NCI-H2227 (cell line): ENCODE data around the gene LRIT1.

ENCODE experiments used
- DNase-seq: peaks from one replicate; lab custom pipeline; 2025; ENCODE audit not compliant: unreplicated experiment; lab: John Stamatoyannopoulos, UW

LRIT1 gene

GRCh38 chr10:84254552-84255478 lies 13.5 kb upstream of the LRIT1 start:
- no peak for DNase-seq

- no peak for DNase-seq
These were observed 7.4 kb upstream of the LRIT1 start for GRCh38 chr10:84248794-84249193.

GRCh38 chr10:84247496-84247895 lies 6.2 kb upstream of the LRIT1 start:
- DNase-seq = no peak

GRCh38 chr10:84244651-84245270 lies 3.4 kb upstream of the LRIT1 start, which contains the start of gene RGR:
TSS of gene RGR (plus strand) at chr10:84245053. CDS start at chr10:84245091, 38 bp downstream.
- no peak for DNase-seq

- no peak for DNase-seq
These were observed 2.4 kb upstream of the LRIT1 start for GRCh38 chr10:84243759-84244158.

- DNase-seq = no peak
These were observed 2.4 kb downstream of the LRIT1 start for GRCh38 chr10:84238909-84239308.

GRCh38 chr10:84237199-84238051 lies 3.9 kb downstream of the LRIT1 start:
- no peak for DNase-seq

- no peak for DNase-seq
These were observed 4.5 kb downstream of the LRIT1 start for GRCh38 chr10:84236807-84237198.

- DNase-seq = no peak
These were observed 6.2 kb downstream of the LRIT1 start for GRCh38 chr10:84235096-84235495.

- peak; percentile 31 for DNase-seq
These were observed 6.9 kb downstream of the LRIT1 start for GRCh38 chr10:84234479-84234878.

- DNase-seq = no peak
These were observed 7.4 kb downstream of the LRIT1 start for GRCh38 chr10:84233940-84234339.

- no peak for DNase-seq
These were observed 9.0 kb downstream of the LRIT1 start for GRCh38 chr10:84232376-84232775.

- no peak for DNase-seq
These were observed 11.0 kb downstream of the LRIT1 start for GRCh38 chr10:84230359-84230758.

GRCh38 chr10:84227810-84228209 lies 13.5 kb downstream of the LRIT1 start:
- DNase-seq = no peak

GRCh38 chr10:84226616-84227015 lies 14.7 kb downstream of the LRIT1 start:
- DNase-seq = no peak

- DNase-seq = no peak
These were observed 15.7 kb downstream of the LRIT1 start, which contains the start of gene LRIT2 for GRCh38 chr10:84225427-84226173. TSS of gene LRIT2 (minus strand) at chr10:84225544. CDS start at chr10:84225520, 24 bp downstream.

GRCh38 chr10:84224411-84225028 lies 16.8 kb downstream of the LRIT1 start:
- DNase-seq = no peak

GRCh38 chr10:84221916-84222315 lies 19.4 kb downstream of the LRIT1 start:
- no peak for DNase-seq

GRCh38 chr10:84217746-84218145 lies 23.6 kb downstream of the LRIT1 start:
- DNase-seq = no peak

GRCh38 chr10:84216834-84217233 lies 24.5 kb downstream of the LRIT1 start:
- DNase-seq = no peak
